ENCODE results near the gene TNFAIP2. TPM values are rescaled to one million over a fixed set of nuclear protein-coding genes. Genes with fewer than 3 reads are reported as not detected.
A peak's percentile ranks its signal among the peaks of the same experiment; 100 is the strongest.
"Not testable (repeated sequence)": the region's sequence is repeated elsewhere in the genome, so short reads cannot be mapped to it uniquely, and the experiment has no call there.

The TNFAIP2 gene
- total and polyA plus RNA-seq, 2 experiments from 2014 or later, result 9.6 to 51.8 TPM

DNA sequence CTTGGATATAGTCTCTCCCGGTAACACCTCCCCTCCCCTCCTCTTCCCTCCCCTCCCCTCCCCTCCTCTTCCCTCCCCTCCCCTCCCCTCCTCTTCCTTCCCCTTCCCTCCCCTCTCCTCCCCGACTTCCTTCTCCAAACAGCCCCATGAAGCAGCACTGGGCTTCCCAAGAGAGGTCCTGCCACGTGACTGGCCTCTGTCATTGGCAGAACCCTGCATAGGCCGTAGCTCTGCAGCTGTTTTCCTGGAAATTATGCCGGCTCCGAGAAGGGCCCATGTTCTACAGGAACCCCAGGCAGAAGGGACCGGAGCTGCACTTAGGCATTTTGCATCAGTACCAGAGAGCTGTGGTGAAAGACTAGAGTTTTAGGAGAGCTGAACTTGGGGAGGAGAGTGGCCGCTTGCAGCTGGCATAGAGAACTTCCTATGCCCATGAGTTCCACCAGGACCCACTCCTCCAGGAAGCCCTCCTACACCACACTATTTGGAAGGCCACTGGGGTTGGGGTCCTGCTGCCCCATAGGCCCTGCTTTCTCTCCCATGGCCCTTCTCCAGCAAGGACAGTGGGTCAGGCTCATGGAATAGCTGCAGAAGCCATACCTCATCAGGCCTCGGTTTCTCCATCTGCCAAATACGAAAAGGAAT is 5.1 kb upstream of the TNFAIP2 start:
- Histone ChIP-seq H3K9me3 (ENCODE audit: low read depth) (no peaks in the 10 kb centered on the region), H3K4me2 (ENCODE audit: unreplicated experiment) (no peak overlapping the region), H3K27me3 (replicated peaks; ENCODE audit: insufficient read depth) (no peaks in the 10 kb centered on the region), H3K27ac (no peak overlapping the region), H4K20me1 (ENCODE audit: insufficient read depth) (no peaks in the 10 kb centered on the region), H3K4me3 (no peak overlapping the region), H3K4me1 (ENCODE audit: insufficient read depth) (no peaks in the 10 kb centered on the region), H3K36me3 (ENCODE audit: low read depth) (no peaks in the 10 kb centered on the region), H3K9me2 (ENCODE audit: insufficient read depth) (no peaks in the 10 kb centered on the region), H3F3A (ENCODE audit: insufficient read depth) (no peaks in the 10 kb centered on the region), H3K9ac (no peak overlapping the region), H2AFZ (no peak overlapping the region), H3K79me2 (ENCODE audit: insufficient read depth) (no peaks in the 10 kb centered on the region)
- peak; percentile 28 for DNase-seq
- WGBS, 2 experiments (ENCODE audit: low coverage in 1 of 2, low lambda C conversion rate in 2 of 2, missing lambda C conversion rate in 2 of 2), result 39 to 43% methylated on average over 8 to 10 of the region's 10 CpGs
- TF ChIP-seq EZH2phosphoT487 (IDR thresholded peaks at IDR 0.05; ENCODE audit: insufficient read depth, low read depth) (no peak), EZH2 (IDR thresholded peaks at IDR 0.05; ENCODE audit: insufficient read depth, poor library complexity, severe bottlenecking) (no peak)
- in situ Hi-C loops (cut with MboI), result no loop called here

- 71 to 75% methylated on average over 8 to 9 of the region's 9 CpGs for WGBS, 2 experiments (ENCODE audit: low coverage in 1 of 2, low lambda C conversion rate in 2 of 2, missing lambda C conversion rate in 2 of 2)
- Histone ChIP-seq H3F3A (ENCODE audit: insufficient read depth) (no peaks in the 10 kb centered on the region), H2AFZ (no peak overlapping the region), H3K79me2 (ENCODE audit: insufficient read depth) (no peaks in the 10 kb centered on the region), H3K36me3 (ENCODE audit: low read depth) (no peaks in the 10 kb centered on the region), H4K20me1 (ENCODE audit: insufficient read depth) (no peaks in the 10 kb centered on the region), H3K27ac (no peak overlapping the region), H3K9me2 (ENCODE audit: insufficient read depth) (no peaks in the 10 kb centered on the region), H3K4me1 (ENCODE audit: insufficient read depth) (no peaks in the 10 kb centered on the region), H3K4me3 (no peak overlapping the region), H3K27me3 (replicated peaks; ENCODE audit: insufficient read depth) (no peaks in the 10 kb centered on the region), H3K9me3 (ENCODE audit: low read depth) (no peaks in the 10 kb centered on the region), H3K9ac (no peak overlapping the region), H3K4me2 (ENCODE audit: unreplicated experiment) (no peak overlapping the region)
- in situ Hi-C loops (cut with MboI), result no loop called here
- no peak for DNase-seq
- TF ChIP-seq EZH2phosphoT487 (IDR thresholded peaks at IDR 0.05; ENCODE audit: insufficient read depth, low read depth) (no peak), EZH2 (IDR thresholded peaks at IDR 0.05; ENCODE audit: insufficient read depth, poor library complexity, severe bottlenecking) (no peak)
These were observed 4.4 kb upstream of the TNFAIP2 start for GRCh38 chr14:103118663-103119404.

- H4K20me1 ChIP-seq (ENCODE audit: insufficient read depth); H3K27me3 ChIP-seq (replicated peaks; ENCODE audit: insufficient read depth); in situ Hi-C loops (cut with MboI); H3K4me2 ChIP-seq (ENCODE audit: unreplicated experiment); H3F3A ChIP-seq (ENCODE audit: insufficient read depth); H3K9me3 ChIP-seq (ENCODE audit: low read depth); H3K9ac ChIP-seq; H3K79me2 ChIP-seq (ENCODE audit: insufficient read depth); H3K4me3 ChIP-seq; H2AFZ ChIP-seq; H3K4me1 ChIP-seq (ENCODE audit: insufficient read depth); H3K27ac ChIP-seq; H3K36me3 ChIP-seq (ENCODE audit: low read depth); DNase-seq; H3K9me2 ChIP-seq (ENCODE audit: insufficient read depth): not testable (repeated sequence)
- 97 to 99% methylated on average over 8 of the region's 8 CpGs for whole genome bisulfite sequencing, 2 experiments (ENCODE audit: low coverage in 1 of 2, low lambda C conversion rate in 2 of 2, missing lambda C conversion rate in 2 of 2)
These were observed 3.7 kb upstream of the TNFAIP2 start for GRCh38 chr14:103119527-103119926.

- TF ChIP-seq EZH2 (IDR thresholded peaks at IDR 0.05; ENCODE audit: insufficient read depth, poor library complexity, severe bottlenecking) (no peak), EZH2phosphoT487 (IDR thresholded peaks at IDR 0.05; ENCODE audit: insufficient read depth, low read depth) (no peak)
- Histone ChIP-seq H3K4me2 (ENCODE audit: unreplicated experiment) (no peak overlapping the region), H3K27me3 (replicated peaks; ENCODE audit: insufficient read depth) (no peaks in the 10 kb centered on the region), H3K27ac (no peak overlapping the region), H3K4me1 (ENCODE audit: insufficient read depth) (no peaks in the 10 kb centered on the region), H3K4me3 (no peak overlapping the region), H3K79me2 (ENCODE audit: insufficient read depth) (no peaks in the 10 kb centered on the region), H3F3A (ENCODE audit: insufficient read depth) (no peaks in the 10 kb centered on the region), H4K20me1 (ENCODE audit: insufficient read depth) (no peaks in the 10 kb centered on the region), H3K36me3 (ENCODE audit: low read depth) (no peaks in the 10 kb centered on the region), H2AFZ (no peak overlapping the region), H3K9ac (no peak overlapping the region), H3K9me3 (ENCODE audit: low read depth) (no peaks in the 10 kb centered on the region), H3K9me2 (ENCODE audit: insufficient read depth) (no peaks in the 10 kb centered on the region)
- in situ Hi-C loops (cut with MboI), result no loop called here
- DNase-seq, result peak; percentile 43
- 27 to 29% methylated on average over 17 to 18 of the region's 18 CpGs for WGBS, 2 experiments (ENCODE audit: low coverage in 1 of 2, low lambda C conversion rate in 2 of 2, missing lambda C conversion rate in 2 of 2)
These were observed 2.0 kb upstream of the TNFAIP2 start for GRCh38 chr14:103121121-103121845.

Data from GM23248 (cell line).